A172 (cell line): ENCODE results near the gene ATXN7L1. TPM values are rescaled to one million over a fixed set of nuclear protein-coding genes. Genes with fewer than 3 reads are reported as not detected.
"Not testable (repeated sequence)": the region's sequence is repeated elsewhere in the genome, so short reads cannot be mapped to it uniquely, and the experiment has no call there.

ENCODE experiments used
- DNase-seq: peaks from one replicate; pipeline ENCODE4 v3.0.0-alpha.2; 2015; ENCODE audit warnings: low spot score
- total RNA-seq: library from RNA; depleted of rRNA; stranded (reverse); fragments of >200 nt; shearing (Covaris generic); gene quantifications from 2 replicates; pipeline ENCODE4 v1.2.3, GENCODE V29; 2014

The ATXN7L1 gene
- total RNA-seq, 1 experiment from 2014 or later: 1.6 TPM

GRCh38 chr7:105707381-105707780 lies 169.0 kb downstream of the ATXN7L1 start:
- DNase-seq: no peak

GRCh38 chr7:105705427-105705826 lies 171.0 kb downstream of the ATXN7L1 start:
- DNase-seq: no peak

- no peak for DNase-seq
These were observed 173.0 kb downstream of the ATXN7L1 start for GRCh38 chr7:105703207-105703930.

- no peak for DNase-seq
These were observed 176.7 kb downstream of the ATXN7L1 start for GRCh38 chr7:105699568-105700236.

- no peak for DNase-seq
These were observed 177.9 kb downstream of the ATXN7L1 start for GRCh38 chr7:105698531-105698930.

- DNase-seq: no peak
These were observed 178.6 kb downstream of the ATXN7L1 start for GRCh38 chr7:105697753-105698152.

GRCh38 chr7:105697169-105697568 lies 179.2 kb downstream of the ATXN7L1 start:
- not testable (repeated sequence) for DNase-seq

GRCh38 chr7:105693576-105693975 lies 182.8 kb downstream of the ATXN7L1 start:
- no peak for DNase-seq

GRCh38 chr7:105691680-105692564 lies 184.5 kb downstream of the ATXN7L1 start:
- peak; percentile 32 for DNase-seq

GRCh38 chr7:105691082-105691679 lies 185.2 kb downstream of the ATXN7L1 start:
- DNase-seq: peak; percentile 19

- no peak for DNase-seq
These were observed 186.0 kb downstream of the ATXN7L1 start for GRCh38 chr7:105690325-105690945.

- no peak for DNase-seq
These were observed 187.2 kb downstream of the ATXN7L1 start for GRCh38 chr7:105689067-105689819.

- no peak for DNase-seq
These were observed 187.8 kb downstream of the ATXN7L1 start for GRCh38 chr7:105688617-105689016.

GRCh38 chr7:105685161-105685560 lies 191.2 kb downstream of the ATXN7L1 start:
- no peak for DNase-seq

GRCh38 chr7:105682341-105683060 lies 193.9 kb downstream of the ATXN7L1 start:
- DNase-seq: no peak

GRCh38 chr7:105680505-105681187 lies 195.8 kb downstream of the ATXN7L1 start:
- DNase-seq: no peak

GRCh38 chr7:105678811-105679495 lies 197.4 kb downstream of the ATXN7L1 start:
- DNase-seq: no peak

- DNase-seq: peak; percentile 21
These were observed 198.4 kb downstream of the ATXN7L1 start for GRCh38 chr7:105677817-105678573.
